Left renal pelvis (tissue), 4 donors: ENCODE measurements around the gene PER1. TPM values are rescaled to one million over a fixed set of nuclear protein-coding genes. Genes with fewer than 3 reads are reported as not detected.
"Not testable (repeated sequence)": the region's sequence is repeated elsewhere in the genome, so short reads cannot be mapped to it uniquely, and the experiment has no call there.

ENCODE experiments used
- DNase-seq, 4 donors: peaks; one replicate each; pipeline ENCODE4 v3.0.0-alpha.2; 2013; ENCODE audit warnings: low read depth in 4 of 4, low spot score in 3 of 4
- polyA plus RNA-seq, 4 donors: library from polyadenylated mRNA; unstranded; fragments of 120-200 nt; gene quantifications; one replicate each; pipeline ENCODE4 v1.2.1, GENCODE V29; 2013; ENCODE audit not compliant: insufficient read length in 4 of 4

PER1 gene
- polyA plus RNA-seq, 4 donors, result 19.6 to 94.0 (median 29.7) TPM

DNA sequence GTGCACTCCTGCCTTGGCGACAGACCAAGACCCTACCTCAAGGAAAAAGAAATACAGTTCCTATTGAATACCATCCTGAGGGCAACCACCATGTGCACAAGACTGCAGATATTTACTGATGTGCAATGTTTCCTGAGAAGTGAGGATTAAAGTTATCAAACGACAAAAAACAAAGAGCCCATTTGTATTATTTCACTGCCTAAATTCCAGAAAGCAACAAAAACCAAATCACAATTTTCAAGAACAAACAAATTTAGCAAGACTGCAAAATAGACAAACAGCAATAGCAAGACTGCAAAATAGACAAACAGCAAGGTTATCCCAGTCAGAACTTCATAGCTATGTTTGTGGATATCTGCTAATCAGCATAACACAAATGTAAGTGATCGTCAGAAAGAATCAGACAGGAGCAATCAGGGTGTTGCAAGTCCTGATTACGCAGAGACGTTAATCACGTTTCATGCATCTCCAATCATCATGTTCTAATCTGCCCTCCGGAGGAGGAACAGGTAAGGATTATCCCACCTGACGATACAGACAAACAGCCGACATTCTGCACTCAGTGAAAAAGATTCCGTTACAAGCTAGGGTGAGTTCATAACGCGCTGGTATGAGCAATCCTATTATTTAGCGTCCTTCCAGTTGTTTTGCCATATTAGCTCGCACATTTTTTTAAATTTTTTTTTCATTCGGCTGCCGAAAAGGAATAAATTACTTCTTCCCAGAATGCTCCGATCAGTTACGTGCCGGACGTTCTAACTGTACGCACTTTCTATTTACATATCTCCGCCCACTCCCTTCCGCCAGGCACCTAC, 21.1 kb upstream of the PER1 start:
- peak in 2 of 4 donors; percentile 90 to 93 for DNase-seq

- DNase-seq, result not testable (repeated sequence)
These were observed 18.0 kb upstream of the PER1 start for GRCh38 chr17:8170186-8170585.

- DNase-seq, result no peak
These were observed 15.3 kb upstream of the PER1 start for GRCh38 chr17:8167526-8167925.

GRCh38 chr17:8166731-8167130, 14.5 kb upstream of the PER1 start:
- no peak for DNase-seq

DNA sequence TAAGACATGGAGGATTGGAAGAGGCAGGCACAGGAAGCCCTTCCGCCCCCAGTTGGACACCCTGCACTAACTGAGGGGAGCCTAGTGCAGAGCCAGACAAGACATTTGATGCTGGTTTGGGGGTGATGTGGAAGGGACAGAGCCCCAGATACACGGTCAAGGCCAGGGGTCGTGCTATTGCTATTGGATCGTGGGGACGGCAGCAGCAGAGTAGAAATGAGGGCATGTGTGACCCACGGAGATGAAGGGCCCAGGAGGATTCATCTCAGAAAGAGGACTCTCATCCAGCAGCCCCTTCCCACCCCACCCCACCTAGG, 12.6 kb upstream of the PER1 start:
- no peak for DNase-seq

DNA sequence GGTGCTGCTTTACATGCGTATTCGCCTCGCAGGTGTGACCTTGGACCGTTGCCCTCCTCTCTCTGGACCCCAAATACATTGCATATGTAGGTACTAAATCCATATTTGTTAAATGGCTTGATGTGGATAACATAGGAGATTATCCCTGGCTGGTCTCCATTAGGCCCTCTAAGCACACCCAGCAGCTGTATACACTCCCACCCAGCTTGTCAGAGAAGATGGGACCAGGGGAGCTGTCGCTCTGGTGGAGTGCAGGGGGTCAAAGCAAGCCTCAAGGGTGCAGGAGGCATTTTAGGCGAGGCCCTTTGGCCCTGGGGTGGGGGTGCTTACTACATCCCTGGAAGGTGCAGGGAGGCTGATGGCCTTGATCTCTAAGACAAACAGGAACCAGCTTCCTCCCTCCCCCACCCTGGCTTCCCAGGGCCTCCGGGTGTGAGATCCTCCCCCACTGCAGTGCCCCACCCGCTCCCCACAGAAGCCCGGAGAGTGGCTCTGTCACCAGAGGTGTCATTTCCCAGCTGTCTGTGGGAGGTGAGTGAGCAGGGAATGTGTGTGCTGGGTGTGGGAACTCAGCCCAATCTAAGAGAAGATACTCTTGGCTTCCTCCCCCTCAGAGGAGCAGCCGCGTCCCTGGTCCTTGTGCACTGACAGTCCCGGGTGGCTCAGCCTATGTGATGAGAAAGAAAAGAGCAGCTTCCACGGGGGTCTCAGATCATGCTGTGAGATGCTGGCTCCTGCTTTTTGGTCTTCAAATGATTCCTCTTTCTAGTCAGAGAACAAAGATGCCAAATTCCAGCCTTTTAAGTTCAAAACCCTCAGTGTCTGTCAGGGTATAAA, 12.0 kb upstream of the PER1 start:
- DNase-seq, result no peak

- DNase-seq, result no peak
These were observed 11.1 kb upstream of the PER1 start for GRCh38 chr17:8162997-8163977.

DNA sequence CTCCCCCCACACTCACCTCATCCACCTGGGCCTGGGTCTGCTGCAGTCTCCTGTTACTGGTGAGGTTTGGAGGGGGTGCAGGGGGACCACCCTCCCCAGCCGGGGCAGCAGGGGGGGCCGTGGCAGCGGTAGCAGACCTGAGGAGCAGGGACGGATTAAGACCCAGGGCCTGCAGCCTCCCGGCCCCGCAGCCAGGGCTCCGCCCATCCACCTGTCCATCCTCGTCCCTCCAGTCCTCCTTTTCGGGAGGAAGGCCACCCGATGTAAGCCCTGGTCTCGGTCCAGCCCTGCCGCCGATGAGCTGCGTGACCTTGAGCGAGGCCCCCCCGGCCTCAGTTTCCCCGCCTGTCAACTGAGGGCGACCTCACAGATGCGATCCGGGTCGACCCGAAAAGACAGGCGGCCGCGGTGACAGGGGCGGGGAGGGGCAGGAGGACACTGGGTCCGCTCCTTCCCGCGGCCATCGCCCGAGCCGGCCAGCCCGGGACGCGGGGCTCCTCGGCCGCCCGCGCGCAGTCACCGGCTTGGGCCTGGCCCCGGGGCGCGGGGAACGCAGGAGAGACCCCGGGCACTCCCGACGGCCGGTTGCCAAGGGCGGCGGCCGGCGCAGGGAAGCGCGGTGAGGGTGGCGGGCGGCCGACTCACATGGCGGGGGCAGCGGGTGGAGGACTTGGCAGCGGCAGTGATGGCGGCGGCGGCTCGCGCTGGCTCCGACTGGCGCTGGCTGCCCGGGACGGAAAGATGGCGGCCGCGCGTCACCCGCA, 10.2 kb upstream of the PER1 start, which contains the start of gene VAMP2:
TSS of gene VAMP2 (minus strand) at position 716 of the 764 bp plus-strand sequence. CDS start at position 647, 69 bp downstream.
- no peak for DNase-seq

DNA sequence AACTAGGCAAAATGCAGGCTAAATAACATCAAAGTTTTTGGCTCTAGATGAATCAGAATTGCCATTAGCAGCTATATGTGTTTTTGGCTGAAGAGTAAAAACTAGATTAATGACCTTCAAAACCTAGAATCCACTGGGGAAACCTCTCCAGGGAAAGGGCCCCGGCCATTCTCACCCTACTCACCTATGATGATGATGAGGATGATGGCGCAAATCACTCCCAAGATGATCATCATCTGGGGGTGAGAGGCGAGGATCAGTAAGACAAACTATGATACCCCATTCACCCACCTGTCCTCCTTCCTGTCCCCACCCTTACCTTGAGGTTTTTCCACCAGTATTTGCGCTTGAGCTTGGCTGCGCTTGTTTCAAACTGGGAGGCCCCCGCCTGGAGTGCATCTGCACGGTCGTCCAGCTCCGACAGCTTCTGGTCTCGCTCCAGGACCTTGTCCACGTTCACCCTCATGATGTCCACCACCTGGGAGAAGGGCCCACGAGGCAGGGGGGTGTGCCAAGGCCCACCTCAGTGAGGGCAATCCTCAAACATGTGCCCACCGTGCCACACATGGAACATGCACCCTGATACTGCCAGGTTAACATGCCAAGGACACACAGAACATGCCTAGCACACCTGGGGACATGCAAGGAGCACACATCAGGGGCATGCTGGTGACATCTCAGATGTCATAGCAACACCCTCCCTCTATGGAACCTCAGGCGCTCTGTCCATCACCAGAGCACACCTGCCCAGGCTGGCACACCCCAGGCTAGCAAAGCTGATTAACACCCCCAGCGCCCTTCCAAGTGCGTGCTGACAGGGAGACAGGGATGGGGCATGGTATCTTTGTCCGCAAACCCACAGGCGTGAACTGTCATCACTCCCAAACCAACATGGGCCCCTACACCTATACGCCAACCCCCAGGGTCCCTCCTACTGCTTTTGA, 9.4 kb upstream of the PER1 start:
- no peak for DNase-seq

DNA sequence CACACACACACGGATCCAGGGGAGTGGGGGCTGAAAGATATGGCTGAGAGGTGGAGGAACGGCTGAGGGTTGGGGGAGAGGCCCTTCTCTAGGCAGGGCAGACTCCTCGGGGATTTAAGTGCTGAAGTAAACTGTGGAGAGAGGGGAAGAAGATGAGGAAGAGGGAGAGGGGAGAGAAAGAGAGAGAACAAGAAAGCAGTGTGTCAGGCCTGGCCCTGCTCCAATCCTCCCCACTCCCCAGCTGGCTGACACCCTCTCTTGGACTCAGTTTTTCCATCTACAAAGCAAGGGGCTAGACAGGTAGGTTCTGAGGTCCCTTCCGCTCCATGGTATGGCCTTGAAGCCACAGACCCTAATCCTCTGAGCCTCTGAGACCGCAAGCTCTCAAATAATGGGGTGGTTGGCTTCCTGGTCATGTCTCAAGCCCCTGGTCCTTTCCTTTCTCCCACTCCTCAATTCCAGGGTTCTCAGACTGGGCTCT, 8.6 kb upstream of the PER1 start:
- DNase-seq, result no peak

- no peak for DNase-seq
These were observed 8.0 kb upstream of the PER1 start for GRCh38 chr17:8160224-8160577.

DNA sequence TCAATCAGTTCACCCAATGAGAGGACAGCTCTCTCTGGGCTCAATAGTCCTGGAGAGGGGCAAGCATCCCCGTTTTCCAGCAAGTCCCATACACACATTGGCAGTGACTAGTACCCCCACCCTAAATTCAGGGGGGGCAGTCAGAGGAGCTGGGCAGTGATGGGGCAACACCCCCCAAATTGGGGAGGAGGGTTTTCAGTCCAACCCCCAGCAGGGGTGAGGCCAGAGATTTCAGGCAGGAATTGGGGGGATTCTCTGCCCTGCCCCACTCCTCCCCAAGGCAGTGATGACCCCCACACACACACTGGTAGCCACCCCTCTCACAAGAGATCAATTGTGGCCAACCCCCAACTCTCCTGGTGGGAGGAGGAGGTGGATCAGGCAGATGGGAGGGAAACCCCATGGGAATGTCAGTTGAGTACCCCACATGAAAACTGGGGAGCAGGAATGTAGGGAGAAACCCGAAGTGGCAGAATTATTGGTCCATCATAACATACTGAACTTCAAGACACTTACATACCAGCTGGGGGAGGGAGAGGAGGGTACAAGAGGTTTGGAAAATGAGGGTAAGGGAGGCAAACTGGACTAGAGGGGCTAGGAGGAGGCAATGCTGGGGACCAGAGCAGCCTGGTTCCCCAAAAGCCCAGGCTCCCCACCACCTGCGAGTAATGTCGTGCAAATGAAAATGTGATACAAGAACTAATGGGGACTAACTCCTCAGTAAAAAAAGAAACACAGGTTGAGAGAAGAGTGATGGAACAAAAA, 7.4 kb upstream of the PER1 start:
- no peak for DNase-seq

- no peak for DNase-seq
These were observed 6.8 kb upstream of the PER1 start for GRCh38 chr17:8159032-8159400.

DNA sequence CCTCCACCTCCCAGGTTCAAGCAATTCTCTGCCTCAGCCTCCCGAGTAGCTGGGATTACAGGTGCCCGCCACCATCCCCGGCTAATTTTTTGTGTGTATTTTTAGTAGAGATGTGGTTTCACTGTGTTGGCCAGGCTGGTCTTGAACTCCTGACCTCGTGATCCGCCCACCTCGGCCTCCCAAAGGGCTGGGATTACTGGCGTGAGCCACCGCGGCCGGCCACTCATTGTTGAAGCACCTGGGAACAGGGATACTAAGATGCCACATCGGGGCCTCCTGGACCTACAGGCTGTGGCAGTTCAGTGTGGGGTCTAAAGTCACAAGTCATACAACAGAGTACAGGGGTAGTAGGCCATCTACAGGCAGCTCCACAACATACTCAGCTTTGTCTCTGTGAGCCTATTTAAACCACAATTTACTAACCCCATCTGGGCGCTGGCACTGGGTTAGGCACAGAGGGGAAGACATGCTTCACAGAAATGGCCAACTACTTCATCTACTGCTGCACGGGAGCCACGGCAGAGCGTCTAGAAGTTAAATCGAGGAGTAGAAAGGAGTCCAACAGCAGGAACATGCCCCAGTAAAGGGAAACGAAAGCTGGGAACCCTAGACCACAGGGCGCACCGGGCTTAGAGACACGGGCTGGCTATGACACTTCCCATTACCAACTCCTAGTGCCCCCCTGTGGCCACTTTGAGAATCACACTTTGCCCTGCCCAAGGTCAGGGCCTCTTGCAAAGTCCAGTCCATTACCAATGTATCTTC, 6.2 kb upstream of the PER1 start:
- no peak for DNase-seq

GRCh38 chr17:8156246-8156992, 4.2 kb upstream of the PER1 start:
- DNase-seq, result peak; percentile 99 to 100 (median 100)

- DNase-seq, result no peak
These were observed 3.7 kb upstream of the PER1 start for GRCh38 chr17:8155996-8156245.
